Nucleus accumbens (tissue), 56 donors: ENCODE measurements around the gene TBC1D12.
"Not testable (repeated sequence)": the region's sequence is repeated elsewhere in the genome, so short reads cannot be mapped to it uniquely, and the experiment has no call there.

Source experiments
- DNase-seq, 56 donors: peaks; one replicate each; lab custom pipeline; 2025; lab: John Stamatoyannopoulos, UW

TBC1D12 gene

GRCh38 chr10:94402204-94402842 is at the start of gene TBC1D12:
TSS of gene TBC1D12 (plus strand) at chr10:94402541. CDS start at chr10:94402614, 73 bp downstream.
- peak; percentile 55 to 97 (median 93) for DNase-seq

GRCh38 chr10:94353336-94353735 is 49.0 kb upstream of the TBC1D12 start:
- DNase-seq = no peak

GRCh38 chr10:94355841-94356240 is 46.5 kb upstream of the TBC1D12 start:
- DNase-seq = no peak

- DNase-seq = no peak
Measured at GRCh38 chr10:94357193-94357592, 45.1 kb upstream of the TBC1D12 start.

GRCh38 chr10:94358480-94358879 is 43.9 kb upstream of the TBC1D12 start:
- DNase-seq = no peak

GRCh38 chr10:94361171-94361794 is 41.1 kb upstream of the TBC1D12 start:
- no peak for DNase-seq

- peak; percentile 40 to 97 (median 91) for DNase-seq
Measured at GRCh38 chr10:94362360-94363250, 39.7 kb upstream of the TBC1D12 start, which contains the start of gene NOC3L. TSS of gene NOC3L (minus strand) at chr10:94362939. CDS start at chr10:94362838, 101 bp downstream.

GRCh38 chr10:94363251-94363565 is 39.1 kb upstream of the TBC1D12 start:
- DNase-seq = no peak

- no peak for DNase-seq
Measured at GRCh38 chr10:94364482-94364881, 37.9 kb upstream of the TBC1D12 start.

GRCh38 chr10:94366382-94366781 is 36.0 kb upstream of the TBC1D12 start:
- DNase-seq = no peak

- DNase-seq = peak in 20 of 56 donors; percentile 1 to 47 (median 20)
Measured at GRCh38 chr10:94370501-94370900, 31.8 kb upstream of the TBC1D12 start.

GRCh38 chr10:94375374-94375773 is 27.0 kb upstream of the TBC1D12 start:
- no peak for DNase-seq

GRCh38 chr10:94376865-94377264 is 25.5 kb upstream of the TBC1D12 start:
- no peak for DNase-seq

- DNase-seq = no peak
Measured at GRCh38 chr10:94383530-94383929, 18.8 kb upstream of the TBC1D12 start.

GRCh38 chr10:94385733-94386132 is 16.6 kb upstream of the TBC1D12 start:
- not testable (repeated sequence) for DNase-seq

- DNase-seq = not testable (repeated sequence)
Measured at GRCh38 chr10:94392117-94392516, 10.2 kb upstream of the TBC1D12 start.

GRCh38 chr10:94397549-94398370 is 4.6 kb upstream of the TBC1D12 start:
- no peak for DNase-seq

- DNase-seq = no peak
Measured at GRCh38 chr10:94398762-94399161, 3.6 kb upstream of the TBC1D12 start.

- DNase-seq = peak in 17 of 56 donors; percentile 35 to 67 (median 49)
Measured at GRCh38 chr10:94402843-94403379, 570 bp downstream of the TBC1D12 start.
